HepG2 (cell line): ENCODE results near the gene ATPAF2. TPM values are rescaled to one million over a fixed set of nuclear protein-coding genes. Genes with fewer than 3 reads are reported as not detected.
A peak's percentile ranks its signal among the peaks of the same experiment; 100 is the strongest.

Source experiments
- ARHGAP35 ChIP-seq: sonication (generic); formaldehyde crosslinking; IDR thresholded peaks from 2 replicates; pipeline ENCODE4 v1.9.0; 2022; ENCODE audit warnings: mild to moderate bottlenecking, inconsistent platforms, moderate library complexity, missing genetic modification reagents, borderline replicate concordance
- CCAR2 ChIP-seq: fragments of 200-400 bp; formaldehyde crosslinking; optimal IDR thresholded peaks from 2 replicates; pipeline ENCODE3; 2018; ENCODE audit warnings: low read depth, mild to moderate bottlenecking, low read length, moderate library complexity
- CENPT ChIP-seq: sonication (generic); formaldehyde crosslinking; IDR thresholded peaks from 2 replicates; pipeline ENCODE4 v1.8.0; 2022; ENCODE audit warnings: low read depth, mild to moderate bottlenecking, moderate library complexity, missing genetic modification reagents
- GABPA ChIP-seq, 2 experiments: IDR thresholded peaks; 2 replicates each; pipeline ENCODE4 v1.6.1; 2011 to 2016; ENCODE audit warnings: low read depth in 2 of 2, low read length in 1 of 2, missing biosample characterization in 1 of 2, missing genetic modification characterization in 1 of 2
- HDAC2 ChIP-seq: sonication (generic); formaldehyde crosslinking; IDR thresholded peaks from 2 replicates; pipeline ENCODE4 v1.4.0; 2020; ENCODE audit warnings: missing genetic modification reagents
- HNRNPH1 ChIP-seq: fragments of 200-400 bp; formaldehyde crosslinking; optimal IDR thresholded peaks from 2 replicates; pipeline ENCODE3; 2017; ENCODE audit warnings: mild to moderate bottlenecking, low read depth, low read length
- NFKB2 ChIP-seq: sonication (generic); formaldehyde crosslinking; IDR thresholded peaks from 2 replicates; pipeline ENCODE4 v1.4.0; 2020; ENCODE audit warnings: missing genetic modification reagents, borderline replicate concordance
- NFKBIZ ChIP-seq: IDR thresholded peaks from 2 replicates; pipeline ENCODE4 v1.6.1; 2018; ENCODE audit warnings: missing genetic modification reagents, missing compliant biosample characterization
- RNF2 ChIP-seq: fragments of 450-650 bp; conservative IDR thresholded peaks from 2 replicates; pipeline ENCODE4 v1.6.1; 2016; ENCODE audit warnings: low read depth
- THAP11 ChIP-seq: IDR thresholded peaks from 2 replicates; pipeline ENCODE4 v1.6.1; 2016; ENCODE audit warnings: missing biosample characterization, missing genetic modification reagents
- ZBTB20 ChIP-seq: sonication (generic); formaldehyde crosslinking; IDR thresholded peaks from 2 replicates; pipeline ENCODE4 v1.8.1; 2023; ENCODE audit warnings: missing genetic modification reagents, low read depth, mild to moderate bottlenecking, borderline replicate concordance
- ZNF431 ChIP-seq: sonication (generic); formaldehyde crosslinking; IDR thresholded peaks from 2 replicates; pipeline ENCODE4 v1.9.0; 2022; ENCODE audit warnings: missing genetic modification reagents, low read depth, mild to moderate bottlenecking, borderline replicate concordance
- ZNF768 ChIP-seq: sonication (generic); formaldehyde crosslinking; IDR thresholded peaks from 2 replicates; pipeline ENCODE4 v1.4.0; 2020; ENCODE audit warnings: missing genetic modification reagents
- ZNF839 ChIP-seq: sonication (generic); formaldehyde crosslinking; IDR thresholded peaks from 2 replicates; pipeline ENCODE4 v1.4.0; 2020; ENCODE audit warnings: missing genetic modification reagents, mild to moderate bottlenecking, borderline replicate concordance
- polyA plus RNA-seq, 8 experiments: library from polyadenylated mRNA; depleted of rRNA in 3 of 8; stranded (reverse) in 7 of 8; unstranded in 1 of 8; fragments of >200 nt; fragmentation: Illumina TruSeq in 4 of 8; extraction: Trizol in 4 of 8; gene quantifications; 2 replicates each; pipeline versions ENCODE4 v1.2.1 to v1.2.3, GENCODE V29; 2011 to 2016; ENCODE audit warnings: low read depth in 4 of 8, missing spikeins in 1 of 8, mixed read lengths in 1 of 8; ENCODE audit not compliant: insufficient read depth in 1 of 8
- total RNA-seq, 5 experiments: library from RNA; depleted of rRNA; stranded (reverse); fragments of >200 nt; fragmentation: Illumina TruSeq; extraction: Trizol; gene quantifications; 2 replicates each; pipeline ENCODE4 v1.2.3, GENCODE V29; 2016; ENCODE audit warnings: low read depth in 1 of 5
- TF ChIP-seq, protein P1 (sequence below): sonication (generic); formaldehyde crosslinking; IDR thresholded peaks from 2 replicates; pipeline ENCODE4 v1.4.0; 2020; ENCODE audit warnings: mild to moderate bottlenecking, missing genetic modification reagents
- TF ChIP-seq, protein P2 (sequence below): sonication (generic); formaldehyde crosslinking; IDR thresholded peaks from 2 replicates; pipeline ENCODE4 v1.9.0; 2022; ENCODE audit warnings: low read depth, missing genetic modification reagents
- TF ChIP-seq, protein P3 (sequence below): sonication (generic); formaldehyde crosslinking; IDR thresholded peaks from 2 replicates; pipeline ENCODE4 v1.5.1; 2020; ENCODE audit warnings: mild to moderate bottlenecking, missing genetic modification reagents, moderate library complexity
- TF ChIP-seq, protein P4 (sequence below): sonication (generic); formaldehyde crosslinking; conservative IDR thresholded peaks from 2 replicates; pipeline ENCODE4 v1.4.0; 2020; ENCODE audit warnings: missing genetic modification reagents

ATPAF2 gene
- total and polyA plus RNA-seq, 2 of the 13 experiments (the other 11 are each of a cell fraction or from before 2014, with no cell fraction given) = 15.0 to 16.5 TPM

DNA sequence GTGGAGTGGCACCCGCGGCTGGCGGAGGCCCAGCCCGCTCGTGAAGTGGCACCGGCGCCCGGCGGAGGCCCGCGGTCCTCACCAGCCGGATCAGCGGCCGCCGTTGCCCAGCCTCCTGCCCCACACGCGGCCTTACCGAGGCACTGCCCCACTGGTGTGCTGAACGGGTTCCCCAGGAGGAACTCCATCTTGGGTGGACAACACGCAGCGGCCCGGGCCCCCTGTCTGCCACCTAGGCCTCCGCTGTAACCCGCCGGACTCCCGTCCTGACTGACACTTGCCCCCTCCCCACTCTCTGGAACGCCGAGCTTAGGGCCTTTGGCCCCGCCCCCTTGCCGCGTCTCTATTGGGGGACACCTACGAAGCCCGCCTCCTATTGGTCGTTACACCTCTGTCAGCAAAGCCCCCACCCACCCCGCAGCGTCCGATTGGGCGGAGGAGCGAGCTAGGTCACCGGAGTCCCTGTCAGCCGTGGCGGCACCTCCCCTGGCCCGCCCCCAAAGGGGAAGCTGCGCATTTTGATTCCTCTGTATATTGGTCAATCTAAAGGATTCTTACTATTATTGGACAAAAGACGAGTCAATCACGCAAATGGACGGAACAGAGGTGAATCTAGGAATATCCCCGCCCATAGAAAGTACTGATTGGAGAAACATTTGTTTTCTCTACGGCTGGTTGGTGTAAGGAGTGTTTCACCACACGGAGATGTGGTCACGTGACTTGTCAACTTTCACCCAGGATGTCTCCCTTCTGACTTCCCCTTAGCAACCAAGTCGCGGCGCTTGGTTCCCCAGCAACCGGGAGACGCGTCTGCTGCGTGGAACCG, 66.6 kb downstream of the ATPAF2 start, which contains the start of the genes DRC3 and TOM1L2 (continued):
- TF ChIP-seq, protein P1, sequence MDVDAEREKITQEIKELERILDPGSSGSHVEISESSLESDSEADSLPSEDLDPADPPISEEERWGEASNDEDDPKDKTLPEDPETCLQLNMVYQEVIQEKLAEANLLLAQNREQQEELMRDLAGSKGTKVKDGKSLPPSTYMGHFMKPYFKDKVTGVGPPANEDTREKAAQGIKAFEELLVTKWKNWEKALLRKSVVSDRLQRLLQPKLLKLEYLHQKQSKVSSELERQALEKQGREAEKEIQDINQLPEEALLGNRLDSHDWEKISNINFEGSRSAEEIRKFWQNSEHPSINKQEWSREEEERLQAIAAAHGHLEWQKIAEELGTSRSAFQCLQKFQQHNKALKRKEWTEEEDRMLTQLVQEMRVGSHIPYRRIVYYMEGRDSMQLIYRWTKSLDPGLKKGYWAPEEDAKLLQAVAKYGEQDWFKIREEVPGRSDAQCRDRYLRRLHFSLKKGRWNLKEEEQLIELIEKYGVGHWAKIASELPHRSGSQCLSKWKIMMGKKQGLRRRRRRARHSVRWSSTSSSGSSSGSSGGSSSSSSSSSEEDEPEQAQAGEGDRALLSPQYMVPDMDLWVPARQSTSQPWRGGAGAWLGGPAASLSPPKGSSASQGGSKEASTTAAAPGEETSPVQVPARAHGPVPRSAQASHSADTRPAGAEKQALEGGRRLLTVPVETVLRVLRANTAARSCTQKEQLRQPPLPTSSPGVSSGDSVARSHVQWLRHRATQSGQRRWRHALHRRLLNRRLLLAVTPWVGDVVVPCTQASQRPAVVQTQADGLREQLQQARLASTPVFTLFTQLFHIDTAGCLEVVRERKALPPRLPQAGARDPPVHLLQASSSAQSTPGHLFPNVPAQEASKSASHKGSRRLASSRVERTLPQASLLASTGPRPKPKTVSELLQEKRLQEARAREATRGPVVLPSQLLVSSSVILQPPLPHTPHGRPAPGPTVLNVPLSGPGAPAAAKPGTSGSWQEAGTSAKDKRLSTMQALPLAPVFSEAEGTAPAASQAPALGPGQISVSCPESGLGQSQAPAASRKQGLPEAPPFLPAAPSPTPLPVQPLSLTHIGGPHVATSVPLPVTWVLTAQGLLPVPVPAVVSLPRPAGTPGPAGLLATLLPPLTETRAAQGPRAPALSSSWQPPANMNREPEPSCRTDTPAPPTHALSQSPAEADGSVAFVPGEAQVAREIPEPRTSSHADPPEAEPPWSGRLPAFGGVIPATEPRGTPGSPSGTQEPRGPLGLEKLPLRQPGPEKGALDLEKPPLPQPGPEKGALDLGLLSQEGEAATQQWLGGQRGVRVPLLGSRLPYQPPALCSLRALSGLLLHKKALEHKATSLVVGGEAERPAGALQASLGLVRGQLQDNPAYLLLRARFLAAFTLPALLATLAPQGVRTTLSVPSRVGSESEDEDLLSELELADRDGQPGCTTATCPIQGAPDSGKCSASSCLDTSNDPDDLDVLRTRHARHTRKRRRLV = no peak
- TF ChIP-seq ARHGAP35 (CRISPR knock-in tag) = no peak
- TF ChIP-seq ZNF839 = no peak
- TF ChIP-seq RNF2 = peak; percentile 78
- no peak for TF ChIP-seq HNRNPH1
- no peak for TF ChIP-seq CENPT (CRISPR knock-in tag)
- TF ChIP-seq, protein P2, sequence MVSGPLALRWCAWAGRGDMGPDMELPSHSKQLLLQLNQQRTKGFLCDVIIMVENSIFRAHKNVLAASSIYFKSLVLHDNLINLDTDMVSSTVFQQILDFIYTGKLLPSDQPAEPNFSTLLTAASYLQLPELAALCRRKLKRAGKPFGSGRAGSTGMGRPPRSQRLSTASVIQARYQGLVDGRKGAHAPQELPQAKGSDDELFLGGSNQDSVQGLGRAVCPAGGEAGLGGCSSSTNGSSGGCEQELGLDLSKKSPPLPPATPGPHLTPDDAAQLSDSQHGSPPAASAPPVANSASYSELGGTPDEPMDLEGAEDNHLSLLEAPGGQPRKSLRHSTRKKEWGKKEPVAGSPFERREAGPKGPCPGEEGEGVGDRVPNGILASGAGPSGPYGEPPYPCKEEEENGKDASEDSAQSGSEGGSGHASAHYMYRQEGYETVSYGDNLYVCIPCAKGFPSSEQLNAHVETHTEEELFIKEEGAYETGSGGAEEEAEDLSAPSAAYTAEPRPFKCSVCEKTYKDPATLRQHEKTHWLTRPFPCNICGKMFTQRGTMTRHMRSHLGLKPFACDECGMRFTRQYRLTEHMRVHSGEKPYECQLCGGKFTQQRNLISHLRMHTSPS (CRISPR knock-in tag) = peak; percentile 12; the same call in 1 of the 2 replicates
- no peak for TF ChIP-seq ZNF431
- TF ChIP-seq NFKBIZ = no peak
- no peak for TF ChIP-seq NFKB2 (CRISPR knock-in tag)
- TF ChIP-seq, protein P3, sequence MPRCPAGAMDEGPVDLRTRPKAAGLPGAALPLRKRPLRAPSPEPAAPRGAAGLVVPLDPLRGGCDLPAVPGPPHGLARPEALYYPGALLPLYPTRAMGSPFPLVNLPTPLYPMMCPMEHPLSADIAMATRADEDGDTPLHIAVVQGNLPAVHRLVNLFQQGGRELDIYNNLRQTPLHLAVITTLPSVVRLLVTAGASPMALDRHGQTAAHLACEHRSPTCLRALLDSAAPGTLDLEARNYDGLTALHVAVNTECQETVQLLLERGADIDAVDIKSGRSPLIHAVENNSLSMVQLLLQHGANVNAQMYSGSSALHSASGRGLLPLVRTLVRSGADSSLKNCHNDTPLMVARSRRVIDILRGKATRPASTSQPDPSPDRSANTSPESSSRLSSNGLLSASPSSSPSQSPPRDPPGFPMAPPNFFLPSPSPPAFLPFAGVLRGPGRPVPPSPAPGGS = 0 out of 2 replicates have a peak, but pooled peaks have one; percentile 30
- peak; percentile 66; the same call in 1 of the 2 replicates for TF ChIP-seq ZNF768 (CRISPR knock-in tag)
- no peak for TF ChIP-seq ZBTB20 (CRISPR knock-in tag)
- peak; percentile 84 for TF ChIP-seq THAP11 (CRISPR knock-in tag)
- TF ChIP-seq CCAR2 = no peak
- TF ChIP-seq HDAC2 (CRISPR knock-in tag) = peak; percentile 51; the same call in 1 of the 2 replicates
- peak; percentile 35 for TF ChIP-seq GABPA (IDR thresholded peaks at IDR 0.05; ENCODE audit: low read depth, low read length)
- TF ChIP-seq GABPA (CRISPR knock-in tag; IDR thresholded peaks at IDR 0.05; ENCODE audit: low read depth) = peak; percentile 86
- TF ChIP-seq, protein P4, sequence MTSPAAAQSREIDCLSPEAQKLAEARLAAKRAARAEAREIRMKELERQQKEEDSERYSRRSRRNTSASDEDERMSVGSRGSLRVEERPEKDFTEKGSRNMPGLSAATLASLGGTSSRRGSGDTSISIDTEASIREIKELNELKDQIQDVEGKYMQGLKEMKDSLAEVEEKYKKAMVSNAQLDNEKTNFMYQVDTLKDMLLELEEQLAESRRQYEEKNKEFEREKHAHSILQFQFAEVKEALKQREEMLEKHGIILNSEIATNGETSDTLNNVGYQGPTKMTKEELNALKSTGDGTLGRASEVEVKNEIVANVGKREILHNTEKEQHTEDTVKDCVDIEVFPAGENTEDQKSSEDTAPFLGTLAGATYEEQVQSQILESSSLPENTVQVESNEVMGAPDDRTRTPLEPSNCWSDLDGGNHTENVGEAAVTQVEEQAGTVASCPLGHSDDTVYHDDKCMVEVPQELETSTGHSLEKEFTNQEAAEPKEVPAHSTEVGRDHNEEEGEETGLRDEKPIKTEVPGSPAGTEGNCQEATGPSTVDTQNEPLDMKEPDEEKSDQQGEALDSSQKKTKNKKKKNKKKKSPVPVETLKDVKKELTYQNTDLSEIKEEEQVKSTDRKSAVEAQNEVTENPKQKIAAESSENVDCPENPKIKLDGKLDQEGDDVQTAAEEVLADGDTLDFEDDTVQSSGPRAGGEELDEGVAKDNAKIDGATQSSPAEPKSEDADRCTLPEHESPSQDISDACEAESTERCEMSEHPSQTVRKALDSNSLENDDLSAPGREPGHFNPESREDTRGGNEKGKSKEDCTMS (CRISPR knock-in tag) = no peak
